Ureter (tissue), 1 donor: ENCODE measurements around the gene CD82. TPM values are rescaled to one million over a fixed set of nuclear protein-coding genes. Genes with fewer than 3 reads are reported as not detected.

Source experiments
- DNase-seq: peaks from one replicate; pipeline ENCODE4 v3.0.0-alpha.2; 2020; ENCODE audit warnings: low spot score
- total RNA-seq: library from RNA; stranded (reverse); gene quantifications from one replicate; pipeline ENCODE4 v1.2.4, GENCODE V29; 2023
- donor health status: DM: yes; HTN: yes; CAD: no.

CD82 gene
- total RNA-seq, 1 donor from 2014 or later = 148 TPM

DNA sequence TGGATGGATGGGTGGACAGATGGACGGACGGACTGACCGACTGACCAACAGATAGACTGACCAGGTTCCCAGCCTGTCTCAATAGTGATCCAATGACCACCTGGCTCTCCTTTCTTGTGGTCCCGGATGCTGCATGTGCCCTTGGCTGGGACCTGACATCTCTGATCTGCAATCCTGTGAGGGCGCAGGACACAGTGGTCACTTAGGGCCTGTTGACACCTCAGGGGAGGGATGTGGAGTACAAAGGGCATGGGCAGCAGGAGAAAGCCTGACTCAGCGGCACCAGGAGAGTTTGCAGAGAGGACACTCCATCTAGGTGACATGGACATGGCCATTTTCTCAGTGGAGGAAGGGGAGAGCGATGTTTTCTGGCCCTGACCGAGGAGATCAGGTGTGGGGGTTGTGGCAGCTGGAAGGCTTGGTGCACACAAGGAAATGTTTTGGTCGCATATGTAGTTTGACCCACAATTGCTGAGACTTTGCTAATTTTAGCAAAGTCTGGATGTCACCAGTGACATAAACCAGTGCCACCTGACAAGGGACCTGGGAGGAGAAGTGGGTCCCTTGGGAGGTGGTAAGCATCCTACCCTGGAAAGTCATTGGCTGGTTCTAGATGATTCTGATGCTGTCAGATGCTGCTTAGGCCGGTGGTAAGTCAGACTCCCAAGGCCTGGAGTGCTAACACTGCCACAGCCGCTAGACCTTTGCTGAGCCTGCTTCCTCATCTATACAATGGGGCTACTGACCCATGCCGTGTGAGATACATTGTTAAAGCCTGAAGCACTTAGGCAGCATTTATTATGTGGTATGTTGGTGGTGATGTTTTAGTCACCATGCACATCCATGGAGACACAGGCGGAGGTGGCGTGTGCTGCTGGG, 50.7 kb downstream of the CD82 start:
- no peak for DNase-seq

GRCh38 chr11:44617671-44618461, 52.4 kb downstream of the CD82 start:
- no peak for DNase-seq

- peak; percentile 36 for DNase-seq
These were observed 53.3 kb downstream of the CD82 start for GRCh38 chr11:44618561-44619425.

DNA sequence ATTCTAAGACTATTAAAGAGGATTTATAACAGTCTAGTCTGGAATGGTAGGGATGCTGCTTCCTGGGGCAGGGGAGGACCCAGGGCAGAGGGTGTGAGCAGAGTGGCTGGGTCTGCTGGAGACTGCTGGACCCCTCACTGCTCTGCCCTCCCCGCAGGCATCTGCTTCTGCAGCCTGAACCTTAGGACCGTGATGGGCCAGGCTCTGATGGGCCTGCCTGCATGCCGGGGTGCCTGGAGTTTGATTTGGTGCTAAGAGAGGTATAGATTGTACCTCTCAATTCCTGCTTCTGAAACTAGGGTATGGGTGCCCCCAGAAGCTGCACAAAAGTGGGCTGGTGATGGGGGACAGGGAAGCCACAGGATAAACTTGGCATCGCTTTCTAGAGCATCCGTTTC, 54.9 kb downstream of the CD82 start:
- peak; percentile 38 for DNase-seq

- peak; percentile 74 for DNase-seq
These were observed 55.7 kb downstream of the CD82 start for GRCh38 chr11:44621140-44621681.

DNA sequence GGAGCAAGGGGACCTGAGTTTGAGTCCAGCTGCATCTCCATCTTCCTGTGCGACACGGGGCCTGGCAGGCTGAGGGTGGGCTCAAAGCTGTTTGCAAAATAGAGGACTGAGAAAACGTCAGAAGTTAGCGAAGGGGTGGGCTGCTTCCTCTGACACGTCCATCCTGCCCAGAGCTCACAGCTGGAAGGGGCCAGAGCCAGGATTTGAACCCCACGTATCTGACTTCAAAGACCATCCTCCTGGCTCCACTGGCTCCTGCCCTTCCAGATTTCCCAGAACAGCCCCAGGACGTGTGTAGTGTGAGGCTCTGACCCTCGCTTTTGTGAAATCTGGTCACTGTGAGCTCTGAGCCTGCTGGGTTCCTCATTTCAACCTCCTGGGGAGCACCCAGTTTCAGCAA, 56.3 kb downstream of the CD82 start:
- DNase-seq = no peak

- peak; percentile 32 for DNase-seq
These were observed 56.8 kb downstream of the CD82 start for GRCh38 chr11:44622190-44622650.

DNA sequence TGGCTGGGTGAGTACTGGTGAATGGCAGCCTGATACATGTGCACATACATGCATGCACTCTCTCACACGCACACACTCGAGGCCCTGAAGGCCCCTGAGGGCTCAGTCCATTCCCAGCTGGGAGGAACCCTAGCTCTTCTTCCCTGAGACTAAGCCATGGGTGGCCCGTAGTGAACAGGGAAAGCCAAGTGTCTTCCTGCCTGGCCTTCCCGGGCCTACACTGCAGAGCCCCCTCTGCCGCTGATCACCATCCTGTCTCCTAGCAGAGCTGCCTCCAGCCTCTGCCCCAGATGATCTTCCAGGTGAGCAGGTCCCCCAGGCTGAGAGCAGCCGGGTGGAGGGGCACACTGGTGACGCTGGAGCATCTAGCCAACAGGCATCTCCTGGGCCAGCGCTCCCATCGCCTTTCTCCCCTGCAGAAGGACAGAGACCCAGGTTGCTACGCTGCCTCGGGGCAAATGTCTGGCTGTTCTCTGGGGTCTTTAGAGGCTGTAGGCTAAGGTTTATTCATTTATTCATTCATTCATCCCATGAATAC, 57.3 kb downstream of the CD82 start:
- DNase-seq = peak; percentile 32

GRCh38 chr11:44623341-44623730, 57.9 kb downstream of the CD82 start:
- peak; percentile 19 for DNase-seq

- DNase-seq = peak; percentile 38
These were observed 58.4 kb downstream of the CD82 start for GRCh38 chr11:44623731-44624491.

GRCh38 chr11:44624761-44625221, 59.3 kb downstream of the CD82 start:
- DNase-seq = peak; percentile 26

GRCh38 chr11:44625759-44626523, 60.5 kb downstream of the CD82 start:
- DNase-seq = peak; percentile 36

GRCh38 chr11:44626645-44627044, 61.2 kb downstream of the CD82 start:
- peak; percentile 22 for DNase-seq

GRCh38 chr11:44627165-44627789, 61.8 kb downstream of the CD82 start:
- no peak for DNase-seq

DNA sequence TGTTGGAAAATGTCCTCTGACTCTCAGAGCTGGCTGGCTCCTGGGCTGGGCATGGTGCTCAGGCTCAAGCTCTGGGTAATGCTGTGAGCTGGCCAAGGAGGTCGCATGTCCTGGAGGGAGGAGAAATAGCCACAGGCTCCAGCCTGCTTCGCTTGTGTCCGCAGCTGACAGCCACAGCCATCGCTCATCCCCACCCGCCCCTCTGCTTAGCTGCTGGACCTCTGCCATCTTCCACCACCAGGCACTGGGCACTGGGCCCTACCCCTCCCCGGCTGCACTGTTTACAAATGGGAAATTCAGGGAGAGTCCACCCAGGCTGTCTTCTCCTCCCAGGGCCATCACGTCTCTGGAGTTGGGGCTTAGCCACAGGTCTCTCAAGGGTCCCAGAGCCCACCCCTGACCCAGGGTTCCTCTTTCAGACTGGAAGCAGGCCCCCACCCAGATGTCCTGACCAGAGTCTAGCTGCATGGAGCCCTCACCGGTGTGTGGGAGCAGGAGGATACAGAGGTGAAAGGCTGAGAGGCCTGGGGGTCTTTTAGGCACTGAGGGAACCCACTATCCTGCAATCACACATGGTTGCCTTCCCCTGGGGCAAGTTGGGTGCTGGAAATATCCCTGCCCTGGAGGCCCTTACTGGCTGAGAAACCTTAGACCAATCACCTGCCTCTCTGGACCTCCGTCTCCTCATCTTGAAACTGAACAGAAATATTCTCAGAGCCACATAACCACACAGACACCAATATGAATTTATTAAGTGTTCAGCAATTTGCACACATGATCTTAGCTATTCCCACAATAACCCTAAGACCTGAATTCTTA, 62.7 kb downstream of the CD82 start:
- peak; percentile 79 for DNase-seq

DNA sequence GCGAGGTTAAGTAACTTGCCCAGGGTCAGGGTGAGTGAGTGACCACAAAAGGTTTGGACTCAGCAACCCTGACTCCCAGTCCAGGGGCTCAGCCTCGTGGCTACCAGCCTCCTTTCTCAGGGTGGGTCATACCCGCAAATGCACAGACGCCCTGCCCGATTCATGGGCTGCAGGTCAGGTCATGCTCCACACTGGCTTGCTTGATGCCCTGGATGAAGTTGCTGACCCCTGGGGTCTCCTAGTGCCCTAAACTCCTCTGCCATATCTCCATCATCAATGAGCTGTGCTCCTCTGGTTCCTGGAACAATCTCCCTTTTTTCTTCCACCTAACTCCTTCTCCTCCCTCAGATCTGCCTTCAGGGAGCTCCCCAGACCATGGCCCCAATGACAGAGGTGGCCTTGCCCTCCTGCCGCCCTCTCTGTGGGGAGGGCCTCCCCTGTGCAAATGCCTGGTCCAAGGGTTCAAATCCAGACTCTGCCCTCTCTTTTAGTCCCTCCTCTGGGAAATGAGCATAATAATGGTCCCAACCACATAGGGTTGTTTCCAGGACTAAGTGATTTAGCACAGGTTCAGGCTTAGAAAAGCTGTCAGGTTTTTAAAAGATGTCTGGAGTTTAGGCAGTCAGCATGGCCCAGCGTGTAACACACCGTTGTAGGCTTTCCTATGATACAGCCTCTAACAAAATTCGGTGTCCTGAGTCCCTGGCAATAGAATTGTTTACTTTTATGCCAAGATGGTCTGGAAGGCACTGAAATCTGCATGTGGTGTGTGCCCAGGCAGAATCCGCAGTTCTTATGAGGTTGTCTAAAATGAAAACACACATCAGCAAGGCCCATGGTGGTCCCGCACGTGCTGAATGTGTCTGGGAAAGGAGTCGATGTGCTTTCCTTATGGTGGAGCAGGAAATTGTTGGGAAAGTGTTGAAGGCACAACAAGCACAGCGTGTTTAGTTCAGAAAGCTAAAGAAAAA, 63.6 kb downstream of the CD82 start:
- DNase-seq = peak; percentile 29
